Measurements from ENCODE around the gene KCTD15. TPM values are rescaled to one million over a fixed set of nuclear protein-coding genes. Genes with fewer than 3 reads are reported as not detected.

KCTD15 gene
- total RNA-seq, 2 donors from 2014 or later = 57.5 to 72.2 TPM

GRCh38 chr19:33777351-33777750 is 19.3 kb upstream of the KCTD15 start:
- no peak for ATAC-seq (ENCODE audit: insufficient number of reproducible peaks, low FRiP score, low read depth)
- Histone ChIP-seq H3K4me3 (no peak overlapping the region), H3K4me1 (ENCODE audit: control insufficient read depth in 1 of 2, low read depth in 2 of 2) (peaks cover 4 to 16% of the 10 kb centered on the region in 2 donors), H3K27me3 (replicated peaks; ENCODE audit: insufficient read depth) (no peaks in the 10 kb centered on the region), H3K36me3 (no peaks in the 10 kb centered on the region), H3K27ac (no peak overlapping the region), H3K9me3 (no peaks in the 10 kb centered on the region)
- no peak for TF ChIP-seq CTCF (IDR thresholded peaks at IDR 0.05)
- no peak for DNase-seq (ENCODE audit: low spot score)

- ATAC-seq (ENCODE audit: insufficient number of reproducible peaks, low FRiP score, low read depth) = no peak
- H3K9me3 ChIP-seq = no peaks in the 10 kb centered on the region
- H3K4me3 ChIP-seq = no peak overlapping the region
- no peak for DNase-seq (ENCODE audit: low spot score)
- no peak for TF ChIP-seq CTCF (IDR thresholded peaks at IDR 0.05)
- no peaks in the 10 kb centered on the region for H3K27me3 ChIP-seq (replicated peaks; ENCODE audit: insufficient read depth)
- no peak overlapping the region for H3K27ac ChIP-seq
- H3K4me1 ChIP-seq (ENCODE audit: control insufficient read depth in 1 of 2, low read depth in 2 of 2) = peaks cover 4 to 16% of the 10 kb centered on the region in 2 donors
- no peaks in the 10 kb centered on the region for H3K36me3 ChIP-seq
These were observed 18.9 kb upstream of the KCTD15 start for GRCh38 chr19:33777753-33778088.

GRCh38 chr19:33778089-33778791 is 18.4 kb upstream of the KCTD15 start:
- Histone ChIP-seq H3K36me3 (no peaks in the 10 kb centered on the region), H3K4me3 (peak overlapping the region; percentile 25), H3K27ac (no peak overlapping the region), H3K4me1 (ENCODE audit: control insufficient read depth in 1 of 2, low read depth in 2 of 2) (peaks cover 4 to 16% of the 10 kb centered on the region in 2 donors), H3K9me3 (no peaks in the 10 kb centered on the region), H3K27me3 (replicated peaks; ENCODE audit: insufficient read depth) (no peaks in the 10 kb centered on the region)
- ATAC-seq (ENCODE audit: insufficient number of reproducible peaks, low FRiP score, low read depth) (peak; percentile 82), DNase-seq (ENCODE audit: low spot score) (no peak)
- TF ChIP-seq CTCF (IDR thresholded peaks at IDR 0.05) = peak; percentile 100

GRCh38 chr19:33779849-33780248 is 16.8 kb upstream of the KCTD15 start:
- no peak for DNase-seq (ENCODE audit: low spot score)
- no peak for TF ChIP-seq CTCF (IDR thresholded peaks at IDR 0.05)

GRCh38 chr19:33780251-33780650 is 16.4 kb upstream of the KCTD15 start:
- no peaks in the 10 kb centered on the region for H3K27me3 ChIP-seq (replicated peaks; ENCODE audit: insufficient read depth)
- H3K36me3 ChIP-seq = no peaks in the 10 kb centered on the region
- no peak for DNase-seq (ENCODE audit: low spot score)
- H3K4me1 ChIP-seq (ENCODE audit: control insufficient read depth in 1 of 2, low read depth in 2 of 2) = peaks cover 4 to 16% of the 10 kb centered on the region in 2 donors
- no peak overlapping the region for H3K27ac ChIP-seq
- H3K9me3 ChIP-seq = no peaks in the 10 kb centered on the region
- TF ChIP-seq CTCF (IDR thresholded peaks at IDR 0.05) = no peak
- ATAC-seq (ENCODE audit: insufficient number of reproducible peaks, low FRiP score, low read depth) = no peak
- no peak overlapping the region for H3K4me3 ChIP-seq

More at GRCh38 chr19:33779849-33780248, 16.8 kb upstream of the KCTD15 start:
- Histone ChIP-seq H3K9me3 (no peaks in the 10 kb centered on the region), H3K4me1 (ENCODE audit: control insufficient read depth in 1 of 2, low read depth in 2 of 2) (peaks cover 4 to 16% of the 10 kb centered on the region in 2 donors), H3K27me3 (replicated peaks; ENCODE audit: insufficient read depth) (no peaks in the 10 kb centered on the region), H3K4me3 (no peak overlapping the region), H3K36me3 (no peaks in the 10 kb centered on the region), H3K27ac (no peak overlapping the region)
- ATAC-seq (ENCODE audit: insufficient number of reproducible peaks, low FRiP score, low read depth) = no peak

All from thoracic aorta (tissue), 2 donors.